CD4-positive, alpha-beta T cell treated with Interleukin-4 for 4 hours (primary cell): ENCODE results near the gene HDGFL2.

ENCODE experiments used
- DNase-seq: peaks from one replicate; pipeline ENCODE4 v3.0.0-alpha.2; 2020

Gene HDGFL2

DNA sequence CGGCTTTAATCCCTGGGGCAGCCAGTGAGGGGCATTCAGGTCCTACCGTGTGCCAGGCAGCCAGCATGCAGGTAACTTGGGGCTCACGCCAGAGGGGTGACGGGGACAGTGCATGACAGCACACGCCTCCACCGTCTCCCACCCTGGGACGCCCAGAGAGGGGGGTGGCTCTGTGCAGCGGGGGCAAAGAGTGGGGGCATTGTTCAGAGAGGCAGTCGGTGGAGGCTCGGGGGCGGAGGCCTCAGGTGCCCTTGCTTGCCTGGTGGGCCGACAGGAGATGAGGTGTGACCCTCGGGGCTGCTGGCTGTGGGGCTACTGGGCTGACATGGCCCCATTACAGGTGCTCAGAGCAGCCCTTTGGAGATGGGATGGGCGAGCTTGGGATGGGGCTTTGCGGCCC, 27.8 kb downstream of the HDGFL2 start:
- no peak for DNase-seq

- DNase-seq, result no peak
Measured at GRCh38 chr19:4500841-4501591, 28.9 kb downstream of the HDGFL2 start.

DNA sequence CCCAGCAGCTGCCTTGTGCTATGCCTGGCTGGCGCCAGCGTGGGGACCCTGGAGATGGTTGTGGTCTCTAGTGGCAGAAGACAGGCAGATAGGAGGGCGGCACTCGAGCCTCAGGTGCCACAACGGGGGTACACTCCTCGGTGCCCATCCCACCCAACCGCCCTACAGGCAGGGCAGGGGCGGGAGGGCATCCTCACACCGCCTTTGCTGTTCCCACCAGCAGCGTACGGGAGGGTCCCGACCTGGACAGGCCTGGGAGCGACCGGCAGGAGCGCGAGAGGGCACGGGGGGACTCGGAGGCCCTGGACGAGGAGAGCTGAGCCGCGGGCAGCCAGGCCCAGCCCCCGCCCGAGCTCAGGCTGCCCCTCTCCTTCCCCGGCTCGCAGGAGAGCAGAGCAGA, 29.6 kb downstream of the HDGFL2 start:
- no peak for DNase-seq

DNA sequence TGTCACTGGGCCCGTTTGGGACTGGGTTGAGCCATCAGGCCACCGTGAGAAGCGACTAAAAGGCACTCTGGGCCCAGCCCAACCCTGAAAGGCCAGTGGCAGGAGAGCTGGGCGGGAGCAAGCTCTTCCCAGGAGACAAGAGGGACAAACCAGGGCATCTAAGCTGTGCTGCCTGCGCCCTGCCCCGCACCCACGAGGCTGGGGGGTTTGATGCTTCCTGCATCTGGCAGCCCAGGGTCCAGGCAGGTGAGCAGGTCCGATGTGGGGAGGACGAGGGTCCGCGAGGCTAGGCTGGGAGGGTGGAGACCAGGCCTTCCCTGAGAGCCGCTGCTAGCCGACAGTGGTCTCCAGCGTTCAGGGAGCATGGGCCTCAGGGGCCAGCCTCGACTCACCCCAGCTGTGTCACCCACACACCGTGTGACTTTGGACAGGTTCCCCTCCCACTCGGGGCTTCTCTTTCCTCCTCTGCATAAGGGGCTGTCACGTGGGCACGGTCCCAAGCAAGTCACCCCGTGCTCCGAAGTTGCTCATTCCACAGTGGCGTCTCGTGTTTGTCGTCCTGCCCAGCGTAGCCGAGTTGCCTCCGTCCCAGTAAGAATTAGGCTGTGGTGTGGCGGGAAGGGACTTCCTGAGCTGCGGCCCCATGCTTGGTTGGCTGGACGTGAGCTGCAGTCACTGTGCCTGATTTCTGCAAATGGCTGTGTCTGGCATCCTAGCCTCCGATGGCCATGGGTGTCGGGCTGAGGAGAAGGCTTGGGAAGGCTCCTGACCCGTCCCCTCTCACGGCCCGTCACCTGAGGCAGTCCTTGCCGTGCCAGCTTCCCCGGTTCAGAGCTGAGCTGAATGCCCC, 30.4 kb downstream of the HDGFL2 start:
- DNase-seq, result no peak

GRCh38 chr19:4503132-4503824, 31.2 kb downstream of the HDGFL2 start:
- DNase-seq, result no peak

- no peak for DNase-seq
Measured at GRCh38 chr19:4503825-4504170, 31.7 kb downstream of the HDGFL2 start.

DNA sequence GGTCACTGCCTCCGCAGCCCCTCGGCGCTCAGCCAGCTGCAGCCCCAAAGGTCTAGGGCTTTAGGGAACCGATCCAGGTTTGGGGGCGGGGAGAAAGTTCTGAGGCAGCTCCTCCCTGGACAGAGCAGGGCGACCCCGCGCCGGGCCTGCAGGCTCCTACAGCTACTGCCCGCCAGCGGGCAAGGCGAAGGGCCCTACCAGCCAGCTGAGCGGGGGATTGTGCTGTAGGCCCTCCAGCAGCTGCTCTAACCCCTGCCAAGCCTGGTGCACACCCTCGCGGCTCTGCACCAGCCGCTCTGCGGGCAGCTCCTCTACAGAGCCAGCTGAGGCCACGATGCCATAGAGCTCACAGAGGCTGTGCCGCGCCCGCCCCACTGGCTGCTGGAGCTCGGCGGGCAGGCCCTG, 32.2 kb downstream of the HDGFL2 start:
- DNase-seq, result no peak

- no peak for DNase-seq
Measured at GRCh38 chr19:4504891-4505569, 32.9 kb downstream of the HDGFL2 start.

GRCh38 chr19:4505570-4506448, 33.7 kb downstream of the HDGFL2 start:
- DNase-seq, result no peak

- no peak for DNase-seq
Measured at GRCh38 chr19:4506449-4507149, 34.5 kb downstream of the HDGFL2 start.

DNA sequence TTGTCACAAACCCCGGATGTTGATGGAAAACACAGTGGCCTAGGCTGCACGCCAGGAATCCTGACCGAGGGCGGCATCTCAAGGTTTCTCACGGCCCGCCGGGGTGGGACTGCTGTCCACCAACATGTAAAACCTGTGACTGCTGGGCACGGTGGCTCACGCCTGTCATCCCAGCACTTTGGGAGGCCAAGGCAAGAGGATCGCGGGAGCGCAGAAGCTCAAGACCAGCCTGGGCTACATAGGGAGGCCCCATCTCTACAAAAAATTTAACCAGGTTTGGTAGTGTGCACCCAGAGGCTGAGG, 35.0 kb downstream of the HDGFL2 start:
- no peak for DNase-seq

DNA sequence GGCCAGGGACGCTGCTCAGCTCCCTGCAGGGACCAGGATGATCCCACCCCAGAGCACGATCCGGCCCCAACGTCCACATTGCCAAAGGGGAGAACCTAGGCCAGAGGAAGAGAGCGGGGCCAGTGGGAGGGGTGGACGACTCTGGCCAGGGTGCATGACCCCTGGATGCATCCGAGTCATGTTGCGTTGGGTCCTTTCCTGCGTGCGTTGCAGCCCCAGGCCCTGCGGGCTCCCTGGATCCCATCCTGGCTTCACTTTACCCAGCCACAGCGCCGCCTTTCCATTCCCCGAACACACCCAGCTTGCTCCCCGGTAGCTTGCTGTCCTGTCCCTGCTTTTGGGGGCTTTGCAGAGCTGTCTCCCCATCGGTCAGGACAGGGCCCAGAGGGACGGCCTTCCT, 35.7 kb downstream of the HDGFL2 start:
- no peak for DNase-seq

DNA sequence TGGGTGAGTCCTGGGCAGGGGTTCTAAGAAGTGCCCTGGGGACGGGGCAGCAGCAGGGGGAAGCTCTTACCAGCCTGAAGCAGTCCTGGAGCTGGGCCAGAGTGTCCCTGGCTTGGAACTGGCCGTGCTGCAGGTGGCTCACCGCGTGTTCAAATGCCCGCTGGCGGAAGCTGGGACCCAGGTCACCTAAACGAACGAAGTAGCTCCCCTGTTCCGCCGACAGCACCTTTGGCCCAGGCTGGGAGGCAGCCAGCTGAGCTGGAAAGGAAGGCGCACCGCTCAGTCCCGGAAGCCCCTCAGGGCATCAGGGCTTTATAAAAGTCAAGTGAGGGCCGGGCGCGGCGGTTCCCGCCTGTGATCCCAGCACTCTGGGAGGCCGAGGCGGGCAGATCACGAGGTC, 36.6 kb downstream of the HDGFL2 start:
- DNase-seq, result no peak

GRCh38 chr19:4510435-4511255, 38.5 kb downstream of the HDGFL2 start:
- no peak for DNase-seq

DNA sequence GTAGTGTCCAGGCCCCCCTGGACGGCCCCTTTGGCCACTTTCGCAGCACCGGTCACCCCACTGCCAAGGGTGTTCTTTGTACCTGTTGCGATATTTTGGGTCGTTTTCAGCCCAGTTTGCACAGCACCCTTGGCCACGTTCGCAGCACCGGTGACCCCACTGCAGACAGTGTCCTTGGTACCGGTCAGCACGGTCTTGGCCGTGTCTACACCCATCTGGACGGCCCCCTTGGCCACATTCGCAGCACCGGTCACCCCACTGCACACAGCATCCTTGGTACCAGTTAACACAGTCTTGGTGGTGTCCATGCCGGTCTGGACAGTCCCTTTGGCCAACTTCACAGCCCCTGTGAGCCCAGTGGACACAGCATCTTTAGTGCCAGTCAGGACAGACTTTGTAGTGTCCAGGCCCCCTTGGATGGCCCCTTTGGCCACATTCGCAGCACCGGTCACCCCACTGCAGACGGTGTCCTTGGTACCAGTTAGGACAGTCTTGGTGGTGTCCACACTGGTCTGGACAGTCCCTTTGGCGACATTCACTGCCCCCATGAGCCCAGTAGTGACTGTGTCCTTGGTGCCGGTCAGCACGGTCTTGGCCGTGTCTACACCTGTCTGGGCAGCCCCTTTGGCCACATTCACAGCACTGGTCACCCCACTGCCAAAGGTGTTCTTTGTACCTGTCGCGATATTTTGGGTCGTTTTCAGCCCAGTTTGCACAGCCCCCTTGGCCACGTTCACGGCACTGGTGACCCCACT, 39.4 kb downstream of the HDGFL2 start:
- DNase-seq, result no peak

GRCh38 chr19:4512070-4512469, 40.0 kb downstream of the HDGFL2 start:
- DNase-seq, result no peak

DNA sequence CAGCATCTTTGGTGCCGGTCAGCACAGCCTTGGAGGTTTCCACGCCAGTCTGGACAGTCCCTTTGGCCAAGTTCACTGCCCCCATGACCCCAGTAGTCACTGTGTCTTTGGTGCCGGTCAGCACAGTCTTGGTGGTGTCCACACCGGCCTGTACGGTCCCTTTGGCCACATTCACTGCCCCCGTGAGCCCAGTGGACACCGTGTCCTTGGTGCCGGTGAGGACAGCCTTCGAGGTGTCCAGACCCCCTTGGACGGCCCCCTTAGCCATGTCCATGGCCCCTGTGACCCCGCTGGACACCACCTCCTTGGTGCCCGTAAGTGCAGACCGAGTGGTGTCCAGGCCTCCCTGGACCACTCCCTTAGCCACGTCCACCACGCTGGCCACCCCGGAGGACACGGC, 41.2 kb downstream of the HDGFL2 start:
- no peak for DNase-seq

DNA sequence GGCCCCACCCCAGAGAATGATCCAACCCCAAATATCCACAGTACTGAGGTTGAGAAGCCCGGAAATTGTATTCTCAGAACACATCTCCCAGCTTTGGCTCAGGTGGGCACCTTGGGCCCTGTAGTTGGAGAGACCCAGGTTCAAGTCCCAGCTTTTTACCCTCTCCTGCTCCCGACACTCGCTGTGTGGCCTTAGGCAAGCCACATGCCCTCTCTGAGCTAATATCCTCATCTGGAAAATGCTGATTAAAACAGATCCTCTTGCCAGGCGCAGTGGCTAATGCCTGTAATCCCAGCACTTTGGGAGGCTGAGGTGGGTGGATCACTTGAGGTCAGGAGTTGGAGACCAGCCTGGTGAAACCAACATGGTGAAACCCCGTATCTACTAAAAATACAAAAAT, 43.6 kb downstream of the HDGFL2 start:
- DNase-seq, result no peak

DNA sequence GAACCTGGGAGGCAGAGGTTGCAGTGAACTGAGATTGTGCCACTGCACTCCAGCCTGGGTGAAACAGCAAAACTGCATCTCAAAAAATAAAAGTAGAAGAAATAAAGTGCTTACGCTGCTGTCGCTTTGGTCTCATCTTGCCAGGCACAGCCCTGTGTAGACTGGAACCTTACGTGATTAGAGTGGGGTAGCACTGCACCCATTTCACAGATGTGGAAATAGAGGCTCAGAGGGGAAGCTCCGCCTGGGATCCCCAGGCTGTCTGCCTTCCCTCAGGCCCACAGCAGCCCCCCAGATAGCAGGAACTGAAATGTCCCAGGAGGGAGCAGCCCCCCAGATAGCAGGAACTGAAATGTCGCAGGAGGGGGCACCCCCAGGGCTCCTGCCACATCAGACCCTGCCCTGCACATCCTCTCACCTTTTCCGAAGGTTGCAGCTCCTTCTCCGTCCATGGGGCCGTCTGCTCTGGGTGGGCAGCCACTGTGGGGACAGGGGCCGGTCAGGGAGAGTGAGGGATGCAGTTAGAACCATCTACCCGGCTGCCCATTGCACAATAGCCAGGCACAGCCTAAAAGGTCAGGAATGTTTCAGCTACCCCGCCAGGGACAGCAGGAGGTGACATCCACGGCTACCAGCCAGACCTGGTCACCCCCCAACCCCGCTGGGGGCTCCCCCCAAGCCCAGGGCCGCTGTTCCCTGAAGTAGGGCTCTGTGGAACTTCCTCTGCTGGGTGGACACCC, 44.3 kb downstream of the HDGFL2 start:
- no peak for DNase-seq
